CD4-positive, alpha-beta T cell treated with Interleukin-4 for 4 hours (primary cell): ENCODE results near the gene ATP13A1.
A peak's percentile ranks its signal among the peaks of the same experiment; 100 is the strongest.

Experiments
- DNase-seq: peaks from one replicate; pipeline ENCODE4 v3.0.0-alpha.2; 2020

The ATP13A1 gene

GRCh38 chr19:19642506-19643157 is 20.8 kb downstream of the ATP13A1 start:
- DNase-seq: peak; percentile 48

- no peak for DNase-seq
Observed at GRCh38 chr19:19637523-19638251, 25.8 kb downstream of the ATP13A1 start.

GRCh38 chr19:19637186-19637522 is 26.3 kb downstream of the ATP13A1 start:
- no peak for DNase-seq

GRCh38 chr19:19636573-19637185 is 26.8 kb downstream of the ATP13A1 start:
- DNase-seq: no peak

- no peak for DNase-seq
Observed at GRCh38 chr19:19635313-19635702, 28.2 kb downstream of the ATP13A1 start.

GRCh38 chr19:19634516-19635312 is 28.8 kb downstream of the ATP13A1 start:
- no peak for DNase-seq

GRCh38 chr19:19633711-19634515 is 29.6 kb downstream of the ATP13A1 start:
- DNase-seq: no peak

- DNase-seq: no peak
Observed at GRCh38 chr19:19632661-19633060, 30.8 kb downstream of the ATP13A1 start.

- no peak for DNase-seq
Observed at GRCh38 chr19:19631346-19631745, 32.1 kb downstream of the ATP13A1 start.

GRCh38 chr19:19630426-19630825 is 33.0 kb downstream of the ATP13A1 start:
- no peak for DNase-seq

GRCh38 chr19:19630062-19630414 is 33.4 kb downstream of the ATP13A1 start:
- DNase-seq: no peak

- DNase-seq: peak; percentile 40
Observed at GRCh38 chr19:19628501-19629134, 34.9 kb downstream of the ATP13A1 start.

- peak; percentile 64 for DNase-seq
Observed at GRCh38 chr19:19627621-19628500, 35.6 kb downstream of the ATP13A1 start, which contains the start of gene LPAR2. TSS of gene LPAR2 (minus strand) at chr19:19628220. CDS start at chr19:19627275, 945 bp downstream.

- no peak for DNase-seq
Observed at GRCh38 chr19:19626516-19627472, 36.7 kb downstream of the ATP13A1 start.

GRCh38 chr19:19624032-19624570 is 39.4 kb downstream of the ATP13A1 start:
- no peak for DNase-seq

GRCh38 chr19:19623383-19623782 is 40.1 kb downstream of the ATP13A1 start:
- no peak for DNase-seq

- DNase-seq: no peak
Observed at GRCh38 chr19:19619849-19620210, 43.6 kb downstream of the ATP13A1 start.

- no peak for DNase-seq
Observed at GRCh38 chr19:19619181-19619848, 44.2 kb downstream of the ATP13A1 start.
